ENCODE data around the gene PPHLN1.
"Not testable (repeated sequence)": the region's sequence is repeated elsewhere in the genome, so short reads cannot be mapped to it uniquely, and the experiment has no call there.

The PPHLN1 gene

GRCh38 chr12:42382013-42382696 is 56.2 kb downstream of the PPHLN1 start:
- H3K27me3 Mint-ChIP-seq = no peaks in the 10 kb centered on the region
- DNase-seq (no peak), ATAC-seq (no peak)
- peaks cover 10% of the 10 kb centered on the region for H3K4me1 Mint-ChIP-seq
- H3K4me3 Mint-ChIP-seq = no peak overlapping the region
- no peak overlapping the region for H3K27ac Mint-ChIP-seq
- no peaks in the 10 kb centered on the region for H3K9me3 Mint-ChIP-seq

DNA sequence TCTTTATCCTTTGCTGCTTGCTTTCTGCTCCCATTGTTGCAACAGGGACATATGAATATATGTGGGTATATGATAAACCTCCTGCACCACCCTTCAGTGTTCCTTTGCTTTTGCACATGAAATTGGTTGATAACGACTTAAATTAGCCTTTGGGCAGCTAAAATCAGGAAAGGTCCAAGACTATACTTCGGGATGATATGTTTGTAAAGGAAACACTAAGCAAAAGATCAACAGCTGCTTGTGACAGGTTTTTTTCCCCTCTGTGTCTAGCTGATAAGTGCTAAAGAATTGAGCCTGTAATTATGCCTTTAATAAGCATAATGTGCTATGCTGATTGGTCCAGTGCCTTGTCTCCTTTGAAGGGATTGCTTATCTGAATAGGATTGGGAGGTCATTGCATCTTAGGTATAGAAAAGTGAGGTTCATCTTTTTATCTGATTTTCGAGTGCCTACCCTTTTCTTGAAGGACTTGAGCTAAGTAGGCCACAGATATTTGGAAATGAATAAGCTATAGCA is 59.4 kb downstream of the PPHLN1 start:
- Mint-ChIP-seq H3K27me3 (no peaks in the 10 kb centered on the region), H3K4me1 (peaks cover 10% of the 10 kb centered on the region), H3K27ac (no peak overlapping the region), H3K9me3 (no peaks in the 10 kb centered on the region), H3K4me3 (no peak overlapping the region)
- ATAC-seq (no peak), DNase-seq (no peak)

- DNase-seq (no peak), ATAC-seq (no peak)
- Mint-ChIP-seq H3K4me1 (peaks cover 5% of the 10 kb centered on the region), H3K9me3 (no peaks in the 10 kb centered on the region), H3K27me3 (no peaks in the 10 kb centered on the region), H3K27ac (no peak overlapping the region), H3K4me3 (no peak overlapping the region)
These were observed 60.3 kb downstream of the PPHLN1 start for GRCh38 chr12:42386308-42386707.

DNA sequence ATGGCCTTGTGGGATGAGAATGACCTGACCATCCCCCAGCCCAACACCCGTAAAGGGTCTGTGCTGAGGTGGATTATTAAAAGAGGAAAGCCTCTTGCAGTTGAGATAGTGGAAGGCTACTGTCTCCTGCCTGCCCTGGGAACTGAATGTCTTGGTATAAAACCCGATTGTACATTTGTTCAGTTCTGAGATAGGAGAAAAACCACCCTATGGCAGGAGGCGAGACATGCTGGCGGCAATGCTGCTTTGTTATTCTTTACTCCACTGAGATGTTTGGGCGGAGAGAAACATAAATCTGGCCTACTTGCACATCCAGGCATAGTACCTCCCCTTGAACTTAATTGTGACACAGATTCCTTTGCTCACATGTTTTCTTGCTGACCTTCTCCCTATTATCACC is 62.1 kb downstream of the PPHLN1 start:
- DNase-seq, H3K27me3 Mint-ChIP-seq, H3K9me3 Mint-ChIP-seq, ATAC-seq, H3K27ac Mint-ChIP-seq, H3K4me1 Mint-ChIP-seq, H3K4me3 Mint-ChIP-seq: not testable (repeated sequence)

GRCh38 chr12:42394429-42394828 is 68.5 kb downstream of the PPHLN1 start:
- no peak overlapping the region for H3K4me3 Mint-ChIP-seq
- H3K27ac Mint-ChIP-seq = no peak overlapping the region
- H3K9me3 Mint-ChIP-seq = no peaks in the 10 kb centered on the region
- DNase-seq (no peak), ATAC-seq (no peak)
- H3K27me3 Mint-ChIP-seq = no peaks in the 10 kb centered on the region
- H3K4me1 Mint-ChIP-seq = no peaks in the 10 kb centered on the region

GRCh38 chr12:42396473-42397259 is 70.7 kb downstream of the PPHLN1 start:
- no peaks in the 10 kb centered on the region for H3K4me1 Mint-ChIP-seq
- no peak overlapping the region for H3K4me3 Mint-ChIP-seq
- no peak for ATAC-seq
- no peaks in the 10 kb centered on the region for H3K9me3 Mint-ChIP-seq
- H3K27ac Mint-ChIP-seq = no peak overlapping the region
- H3K27me3 Mint-ChIP-seq = no peaks in the 10 kb centered on the region
- DNase-seq = no peak

DNA sequence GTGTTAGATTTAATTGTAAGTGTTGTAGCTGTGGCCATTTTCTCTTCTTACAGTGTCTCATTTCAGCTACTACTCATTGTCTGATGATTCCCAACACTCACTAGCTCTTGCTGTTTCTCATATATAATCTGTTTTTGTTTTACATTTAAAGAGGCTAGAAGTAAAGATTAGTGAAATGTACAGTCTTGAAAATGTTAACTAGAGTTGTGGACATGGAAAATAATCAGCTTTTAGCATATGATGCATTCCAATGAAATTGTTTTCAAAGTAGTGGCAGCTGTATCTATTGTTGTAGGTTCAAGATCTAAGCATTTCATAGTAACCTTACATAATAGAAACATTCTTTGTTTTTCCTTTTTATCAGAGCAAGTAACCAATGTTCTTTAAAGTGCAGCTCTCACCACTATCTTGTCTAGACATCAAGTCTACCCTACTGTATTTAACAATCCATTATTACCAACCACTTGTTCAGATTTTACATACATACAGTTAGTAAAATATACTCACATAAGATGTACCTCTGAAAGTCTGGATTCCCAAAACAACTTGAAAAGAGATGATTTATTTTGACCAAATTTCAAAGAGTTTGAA is 76.9 kb downstream of the PPHLN1 start:
- DNase-seq (no peak), ATAC-seq (no peak)
- Mint-ChIP-seq H3K9me3 (no peaks in the 10 kb centered on the region), H3K4me1 (no peaks in the 10 kb centered on the region), H3K4me3 (no peak overlapping the region), H3K27ac (no peak overlapping the region), H3K27me3 (no peaks in the 10 kb centered on the region)

GRCh38 chr12:42407306-42407705 is 81.3 kb downstream of the PPHLN1 start:
- peaks cover 5% of the 10 kb centered on the region for H3K4me1 Mint-ChIP-seq
- no peak for ATAC-seq
- no peak overlapping the region for H3K27ac Mint-ChIP-seq
- DNase-seq = no peak
- H3K9me3 Mint-ChIP-seq = no peaks in the 10 kb centered on the region
- no peak overlapping the region for H3K4me3 Mint-ChIP-seq
- no peaks in the 10 kb centered on the region for H3K27me3 Mint-ChIP-seq

- DNase-seq (no peak), ATAC-seq (no peak)
- H3K27ac Mint-ChIP-seq = no peak overlapping the region
- H3K27me3 Mint-ChIP-seq = no peaks in the 10 kb centered on the region
- no peak overlapping the region for H3K4me3 Mint-ChIP-seq
- H3K4me1 Mint-ChIP-seq = peaks cover 5% of the 10 kb centered on the region
- no peaks in the 10 kb centered on the region for H3K9me3 Mint-ChIP-seq
These were observed 83.5 kb downstream of the PPHLN1 start for GRCh38 chr12:42409471-42409870.

DNA sequence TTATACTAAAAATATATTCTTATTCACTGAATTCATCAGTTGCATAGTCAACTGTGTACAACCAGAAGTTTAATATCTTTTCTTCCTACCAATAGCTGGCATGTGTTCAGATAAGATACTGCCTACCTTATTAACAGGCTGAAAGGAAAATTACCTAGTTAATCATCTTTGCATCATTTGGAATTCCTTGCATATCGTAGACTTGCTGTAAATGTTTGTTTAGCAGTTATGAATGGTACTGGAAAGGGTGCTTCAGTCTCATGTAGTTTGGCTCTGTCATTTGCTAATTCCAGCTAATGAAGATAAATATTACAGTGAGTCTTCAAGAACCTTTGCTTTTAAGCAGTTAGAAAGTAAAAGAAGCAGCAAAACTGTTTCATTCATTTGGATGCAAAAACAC is 84.4 kb downstream of the PPHLN1 start:
- no peak overlapping the region for H3K27ac Mint-ChIP-seq
- no peaks in the 10 kb centered on the region for H3K9me3 Mint-ChIP-seq
- peaks cover 5% of the 10 kb centered on the region for H3K4me1 Mint-ChIP-seq
- no peak overlapping the region for H3K4me3 Mint-ChIP-seq
- DNase-seq (no peak), ATAC-seq (no peak)
- no peaks in the 10 kb centered on the region for H3K27me3 Mint-ChIP-seq

- H3K27ac Mint-ChIP-seq = no peak overlapping the region
- no peaks in the 10 kb centered on the region for H3K4me1 Mint-ChIP-seq
- H3K4me3 Mint-ChIP-seq = no peak overlapping the region
- ATAC-seq (no peak), DNase-seq (no peak)
- H3K27me3 Mint-ChIP-seq = no peaks in the 10 kb centered on the region
- no peaks in the 10 kb centered on the region for H3K9me3 Mint-ChIP-seq
These were observed 94.4 kb downstream of the PPHLN1 start for GRCh38 chr12:42420395-42420794.

DNA sequence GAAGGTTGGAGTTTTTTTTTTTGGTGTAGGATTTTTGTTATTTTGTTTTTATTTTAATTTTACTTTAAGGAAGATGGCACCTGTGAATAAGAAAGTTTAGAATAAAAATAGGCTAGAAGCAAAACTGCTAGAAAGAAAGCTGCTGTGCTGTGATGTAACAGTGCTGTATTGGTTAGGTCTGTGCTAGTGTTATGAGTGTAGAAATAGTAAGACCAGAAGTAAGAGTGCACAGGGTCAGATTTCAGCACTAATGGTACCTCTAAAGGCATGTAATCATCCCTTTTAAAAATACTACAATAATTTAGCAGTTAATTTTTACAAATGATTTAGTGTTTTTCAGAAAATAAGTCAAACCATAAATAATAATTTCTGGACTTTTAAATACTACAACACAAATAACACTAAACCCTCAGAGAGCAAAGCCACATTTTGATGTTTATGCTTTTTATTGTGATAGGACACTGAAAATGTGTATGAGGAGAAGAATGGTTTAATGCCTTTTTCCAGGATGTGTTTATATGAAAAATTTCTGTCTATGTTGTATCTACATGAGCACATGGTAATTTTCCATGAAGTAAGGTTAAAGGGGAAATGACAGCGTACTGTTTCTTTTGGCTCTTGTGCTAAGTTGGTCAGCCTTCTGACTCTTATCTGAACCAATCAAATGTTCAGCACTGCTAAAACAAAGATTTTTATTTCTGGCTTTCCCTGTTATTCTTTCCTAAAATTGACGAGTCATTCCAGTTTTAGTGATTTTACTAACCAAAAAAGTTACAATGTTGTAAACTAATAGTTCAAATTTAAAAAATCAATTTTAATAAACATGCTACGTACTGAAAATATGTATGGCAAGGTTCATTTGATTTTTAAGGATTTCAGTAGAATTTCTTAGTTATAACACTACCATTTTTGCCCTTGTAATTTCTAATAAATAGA is 96.1 kb downstream of the PPHLN1 start:
- no peak overlapping the region for H3K27ac Mint-ChIP-seq
- peaks cover 11% of the 10 kb centered on the region for H3K4me1 Mint-ChIP-seq
- H3K9me3 Mint-ChIP-seq = no peaks in the 10 kb centered on the region
- peak; percentile 83 for ATAC-seq
- DNase-seq = no peak
- H3K27me3 Mint-ChIP-seq = no peaks in the 10 kb centered on the region
- H3K4me3 Mint-ChIP-seq = no peak overlapping the region

GRCh38 chr12:42422785-42423184 is 96.8 kb downstream of the PPHLN1 start:
- no peak for DNase-seq
- H3K4me3 Mint-ChIP-seq = no peak overlapping the region
- H3K9me3 Mint-ChIP-seq = no peaks in the 10 kb centered on the region
- H3K4me1 Mint-ChIP-seq = peaks cover 11% of the 10 kb centered on the region
- H3K27ac Mint-ChIP-seq = no peak overlapping the region
- no peak for ATAC-seq
- no peaks in the 10 kb centered on the region for H3K27me3 Mint-ChIP-seq

DNA sequence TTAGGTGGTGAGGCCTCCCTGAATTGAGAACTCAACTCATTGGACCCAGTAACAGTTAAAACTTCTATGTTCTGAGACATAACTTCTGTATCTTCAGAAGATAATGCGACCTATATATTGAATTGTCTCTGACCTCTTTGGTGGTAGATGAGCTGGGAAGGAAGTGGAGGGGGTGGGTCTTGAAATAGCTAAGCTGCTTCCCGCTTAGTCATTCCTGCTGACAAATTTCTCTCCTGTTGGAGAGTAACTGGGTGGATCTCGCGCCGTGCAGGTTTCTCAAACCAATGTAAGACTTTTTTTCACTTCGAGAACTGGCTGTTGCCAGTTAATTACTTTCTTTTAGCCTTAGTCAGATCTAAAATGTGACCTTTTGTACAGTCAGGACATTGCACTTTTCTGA is 100.8 kb downstream of the PPHLN1 start:
- Mint-ChIP-seq H3K27me3 (no peaks in the 10 kb centered on the region), H3K4me3 (no peak overlapping the region), H3K9me3 (no peaks in the 10 kb centered on the region), H3K4me1 (peaks cover 11% of the 10 kb centered on the region), H3K27ac (peak overlapping the region in 1 of 2 donors; percentile 33)
- no peak for DNase-seq
- no peak for ATAC-seq

GRCh38 chr12:42428850-42429249 is 102.9 kb downstream of the PPHLN1 start:
- H3K27me3 Mint-ChIP-seq = no peaks in the 10 kb centered on the region
- no peak overlapping the region for H3K27ac Mint-ChIP-seq
- peaks cover 11% of the 10 kb centered on the region for H3K4me1 Mint-ChIP-seq
- ATAC-seq (no peak), DNase-seq (no peak)
- no peak overlapping the region for H3K4me3 Mint-ChIP-seq
- H3K9me3 Mint-ChIP-seq = no peaks in the 10 kb centered on the region
